HCT116 (cell line): ENCODE measurements around the gene PLA2G7. TPM values are rescaled to one million over a fixed set of nuclear protein-coding genes. Genes with fewer than 3 reads are reported as not detected.

Source experiments
- ATAC-seq: fragments of 200-7000 bp; cut with Tn5 transposase; 2 replicates; pipeline ENCODE4 v1.9.1; 2020; ENCODE audit warnings: mild to moderate bottlenecking, moderate library complexity
- Bru-seq: library from RNA; stranded (reverse); fragments of 400-500 nt; gene quantifications from one replicate; lab custom pipeline; 2021; lab: Mats Ljungman, UMichigan
- BruChase-seq, 2 experiments: library from RNA; stranded (reverse); fragments of 400-500 nt; gene quantifications; one replicate each; lab custom pipeline; 2021; lab: Mats Ljungman, UMichigan
- BruUV-seq: library from RNA; stranded (reverse); fragments of 400-500 nt; replicated peaks from 2 replicates; lab custom pipeline; 2021; lab: Mats Ljungman, UMichigan
- CTCF ChIA-PET: fragments of 300-600 bp; sonication (Branson Sonifier 250); formaldehyde crosslinking; loops from one replicate; lab custom pipeline; 2021; ENCODE audit warnings: antibody characterized with exemption; lab: Charles Lee
- POLR2A ChIA-PET: fragments of 300-600, 350-600 bp; sonication (Branson Sonifier 250); formaldehyde crosslinking; loops from one replicate; lab custom pipeline; 2021; ENCODE audit warnings: antibody characterized with exemption; lab: Charles Lee
- RAD21 ChIA-PET, 2 experiments: fragments of 300-600 bp; sonication (Branson Sonifier 250); formaldehyde crosslinking; loops; one replicate each; lab custom pipeline; 2023; ENCODE audit warnings: low total read pairs in 2 of 2; ENCODE audit not compliant: uncharacterized antibody in 2 of 2, unreplicated experiment in 2 of 2, low non-redundant PET in 1 of 2; lab: Charles Lee
- DNase-seq: peaks from one replicate; pipeline ENCODE4 v3.0.0-alpha.2; 2010; ENCODE audit warnings: low read depth, low spot score
- H2AFZ ChIP-seq: fragments of 200-600 bp; shearing (Covaris generic), sonication (generic); 2 replicates; pipeline ENCODE4 v1.6.1; 2017; ENCODE audit warnings: low read depth, mixed run types, mixed read lengths, antibody characterized with exemption, low read length; ENCODE audit not compliant: poor library complexity, severe bottlenecking
- H3K27ac ChIP-seq: 2 replicates; pipeline ENCODE4 v1.5.1; 2012; ENCODE audit warnings: low read depth, low read length
- H3K27me3 ChIP-seq: fragments of 200-600 bp; sonication (generic); 2 replicates; pipeline ENCODE4 v1.6.1; 2016; ENCODE audit warnings: mixed run types, low read length, mixed read lengths; ENCODE audit not compliant: insufficient read depth
- H3K36me3 ChIP-seq, 2 experiments: fragments of 200-500 bp in 1 of 2; fragments of 200-600 bp in 1 of 2; sonication (Bioruptor generic) in 1 of 2; sonication (generic) in 1 of 2; 2 replicates each; pipeline versions ENCODE4 v1.5.1 to v1.6.1; 2014 to 2016; ENCODE audit warnings: low read length in 2 of 2, inconsistent platforms in 1 of 2, mixed read lengths in 1 of 2, mixed run types in 1 of 2; ENCODE audit not compliant: insufficient read depth in 2 of 2, control insufficient read depth in 1 of 2
- H3K4me1 ChIP-seq, 2 experiments: fragments of 200-600 bp in 1 of 2; sonication (generic) in 1 of 2; 2 replicates each; pipeline versions ENCODE4 v1.5.1 to v1.6.1; 2012 to 2017; ENCODE audit warnings: low read length in 2 of 2, inconsistent platforms in 1 of 2, mild to moderate bottlenecking in 1 of 2, mixed read lengths in 1 of 2, mixed run types in 1 of 2, moderate library complexity in 1 of 2; ENCODE audit not compliant: insufficient read depth in 2 of 2, control insufficient read depth in 1 of 2
- H3K4me2 ChIP-seq: fragments of 200-600 bp; sonication (generic); 2 replicates; pipeline ENCODE4 v1.6.1; 2017; ENCODE audit warnings: mixed run types, low read length, mixed read lengths
- H3K4me3 ChIP-seq, 2 experiments: fragments of 200-600 bp in 1 of 2; sonication (generic) in 1 of 2; replicated peaks in 1 of 2; 2 replicates each; pipeline ENCODE4 v1.5.1; 2011 to 2016; ENCODE audit warnings: low read length in 2 of 2, control low read depth in 1 of 2, low read depth in 1 of 2, mild to moderate bottlenecking in 1 of 2, mixed read lengths in 1 of 2, mixed run types in 1 of 2
- H3K79me2 ChIP-seq: fragments of 200-600 bp; sonication (generic); 2 replicates; pipeline ENCODE4 v1.6.1; 2017; ENCODE audit warnings: mild to moderate bottlenecking, mixed run types, low read length, moderate library complexity, mixed read lengths; ENCODE audit not compliant: insufficient read depth
- H3K9ac ChIP-seq: fragments of 200-600 bp; sonication (generic); 2 replicates; pipeline ENCODE4 v1.6.1; 2016; ENCODE audit warnings: low read length, mixed read lengths
- H3K9me2 ChIP-seq: fragments of 200-600 bp; sonication (generic), shearing (Covaris generic); 2 replicates; pipeline ENCODE4 v1.6.1; 2017; ENCODE audit warnings: mixed run types, mild to moderate bottlenecking, moderate library complexity; ENCODE audit not compliant: insufficient read depth
- H3K9me3 ChIP-seq, 2 experiments: fragments of 200-500 bp in 1 of 2; fragments of 200-600 bp in 1 of 2; sonication (Bioruptor generic) in 1 of 2; sonication (generic) in 1 of 2; 2 replicates each; pipeline ENCODE4 v1.6.1; 2014 to 2017; ENCODE audit warnings: low read length in 2 of 2, mixed read lengths in 2 of 2, inconsistent platforms in 1 of 2, low read depth in 1 of 2, mild to moderate bottlenecking in 1 of 2, mixed run types in 1 of 2, moderate library complexity in 1 of 2; ENCODE audit not compliant: control insufficient read depth in 1 of 2, insufficient read depth in 1 of 2
- H4K20me1 ChIP-seq: fragments of 200-600 bp; sonication (generic), shearing (Covaris generic); 2 replicates; pipeline ENCODE4 v1.6.1; 2017; ENCODE audit warnings: mixed run types, mild to moderate bottlenecking, moderate library complexity; ENCODE audit not compliant: insufficient read depth
- CBX3 ChIP-seq: IDR thresholded peaks from 2 replicates; pipeline ENCODE4 v1.6.1; 2012; ENCODE audit warnings: low read depth
- CEBPB ChIP-seq: IDR thresholded peaks from 2 replicates; pipeline ENCODE4 v1.6.1; 2012; ENCODE audit warnings: low read depth
- ELF1 ChIP-seq: IDR thresholded peaks from 2 replicates; pipeline ENCODE4 v1.6.1; 2012; ENCODE audit warnings: low read depth, borderline replicate concordance
- EZH2 ChIP-seq: fragments of 200-600 bp; sonication (generic); IDR thresholded peaks from 2 replicates; pipeline ENCODE4 v1.6.1; 2017; ENCODE audit warnings: antibody characterized with exemption, mixed run types
- EZH2phosphoT487 ChIP-seq: fragments of 200-600 bp; IDR thresholded peaks from 2 replicates; pipeline ENCODE4 v1.6.1; 2018; ENCODE audit warnings: antibody characterized with exemption, borderline replicate concordance
- JUND ChIP-seq: IDR thresholded peaks from 2 replicates; pipeline ENCODE4 v1.6.1; 2012
- POLR2A ChIP-seq: IDR thresholded peaks from 2 replicates; pipeline ENCODE4 v1.7.0; 2011; ENCODE audit warnings: borderline replicate concordance; ENCODE audit not compliant: insufficient read depth, insufficient read length; ENCODE audit errors: extremely low read depth
- POLR2AphosphoS5 ChIP-seq: IDR thresholded peaks from 2 replicates; pipeline ENCODE4 v1.6.1; 2011; ENCODE audit warnings: mild to moderate bottlenecking, low read depth, low read length, moderate library complexity
- RAD21 ChIP-seq: IDR thresholded peaks from 2 replicates; pipeline ENCODE4 v1.6.1; 2012; ENCODE audit warnings: low read depth, mild to moderate bottlenecking
- REST ChIP-seq: IDR thresholded peaks from 2 replicates; pipeline ENCODE4 v1.6.1; 2012; ENCODE audit warnings: low read depth
- SIN3A ChIP-seq: IDR thresholded peaks from 2 replicates; pipeline ENCODE4 v1.6.1; 2012; ENCODE audit warnings: low read depth
- SRF ChIP-seq: IDR thresholded peaks from 2 replicates; pipeline ENCODE4 v1.6.1; 2012; ENCODE audit warnings: low read depth
- TCF7L2 ChIP-seq: IDR thresholded peaks from 2 replicates; pipeline ENCODE4 v1.7.0; 2011; ENCODE audit warnings: borderline replicate concordance, inconsistent platforms; ENCODE audit not compliant: insufficient read depth, insufficient read length; ENCODE audit errors: extremely low read depth
- ZFX ChIP-seq: fragments of 450-650 bp; IDR thresholded peaks from 2 replicates; pipeline ENCODE4 v1.6.1; 2017
- ZNF274 ChIP-seq: fragments of 200-500 bp; sonication (Bioruptor generic); IDR thresholded peaks from 2 replicates; pipeline ENCODE4 v1.6.1; 2014; ENCODE audit warnings: mild to moderate bottlenecking, low read depth, low read length, inconsistent platforms
- intact Hi-C: fragments of 100-400 bp; cut with micrococcal nuclease; formaldehyde crosslinking; loops from 2 replicates; pipeline ENCODE4 v1.10.0; 2022
- long read RNA-seq: library from polyadenylated mRNA; unstranded; transcript quantifications from one replicate; pipeline ENCODE4 v2.0.0, GENCODE V29; 2021; ENCODE audit not compliant: unreplicated experiment
- polyA plus RNA-seq: library from polyadenylated mRNA; unstranded; fragments of >200 nt; gene quantifications from 2 replicates; pipeline ENCODE4 v1.2.1, GENCODE V29; 2012; ENCODE audit warnings: missing spikeins
- total RNA-seq: library from RNA; stranded (reverse); gene quantifications from one replicate; pipeline ENCODE4 v1.2.1, GENCODE V29; 2021; ENCODE audit not compliant: unreplicated experiment

Gene PLA2G7
- 2.8 TPM for total RNA-seq
- polyA plus RNA-seq, result 1.1 and 1.8 TPM in 2 replicates
- Bru-seq, nascent RNA, result percentile 39 among the genes with signal in this experiment
- BruChase-seq, experiment 1, labeled RNA remaining after a 6-hour chase, result percentile 31 among the genes with signal in this experiment
- BruChase-seq, experiment 2, labeled RNA remaining after a 2-hour chase, result percentile 42 among the genes with signal in this experiment
- long read RNA-seq, partial matches to known transcripts, result 0 of 4 reads
- long read RNA-seq, other reads (novel, unspliced or antisense), result 4 of 4 reads

DNA sequence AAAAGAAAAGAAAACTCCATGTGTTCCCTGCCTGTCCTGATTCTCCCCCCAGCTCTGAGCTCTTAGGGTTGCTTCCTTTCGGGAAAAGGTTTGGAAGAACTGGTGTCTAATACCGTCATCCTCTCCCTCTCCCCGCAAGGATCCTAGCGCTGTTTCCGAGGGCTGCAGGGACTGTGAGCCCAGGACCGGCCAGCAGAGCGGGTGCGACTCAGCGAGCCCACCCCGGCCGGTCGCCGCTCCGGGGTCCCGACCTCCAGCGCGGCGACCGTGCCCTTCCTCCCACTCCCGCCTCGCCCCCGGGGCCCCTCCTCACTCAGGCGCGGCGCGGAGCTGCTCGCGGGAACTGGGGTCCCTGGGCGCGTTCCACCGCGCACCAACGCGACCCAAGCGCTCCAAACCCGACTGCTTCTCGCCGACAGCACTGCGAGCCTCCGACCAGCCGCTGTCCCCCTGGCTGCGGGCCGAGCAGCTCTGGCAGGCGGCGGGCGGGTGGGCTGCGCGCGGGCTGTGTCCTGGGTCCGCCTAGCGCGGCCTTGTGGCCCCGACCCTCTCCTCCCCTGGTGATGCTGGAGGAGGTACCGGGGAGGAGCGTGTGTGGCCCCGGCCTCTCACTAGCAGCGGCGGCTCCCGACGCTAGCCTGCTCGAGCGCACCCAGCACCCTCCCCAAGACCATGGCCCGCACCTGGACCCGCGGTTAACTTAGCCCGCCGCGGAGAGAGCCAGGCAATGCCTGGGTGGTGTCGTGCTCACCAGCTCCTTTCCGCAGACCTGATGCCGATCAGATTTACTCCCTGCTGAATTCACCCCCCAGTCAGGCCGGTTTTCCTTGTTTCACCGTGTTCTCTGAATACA is at the start of gene PLA2G7:
Gene PLA2G7, minus strand, starts transcription at position 509 of the 853 bp plus-strand sequence. CDS start 12,484 bp downstream, outside the sequence.
- Histone ChIP-seq H3K36me3 (no peaks in the 10 kb centered on the region), H3K27ac (peak within 1 kb of the TSS; percentile 43)

GRCh38 chr6:46784535-46784934 is 49.4 kb upstream of the PLA2G7 start:
- Histone ChIP-seq H3K36me3 (no peaks in the 10 kb centered on the region), H3K4me3 (no peak overlapping the region), H3K4me1 (no peaks in the 10 kb centered on the region), H2AFZ (no peak overlapping the region), H3K4me2 (no peak overlapping the region), H3K9ac (no peak overlapping the region), H3K27me3 (no peaks in the 10 kb centered on the region), H4K20me1 (no peaks in the 10 kb centered on the region), H3K9me2 (no peaks in the 10 kb centered on the region), H3K79me2 (no peaks in the 10 kb centered on the region), H3K27ac (no peak overlapping the region), H3K9me3 (no peaks in the 10 kb centered on the region)
- ChIA-PET RAD21 (no interaction called here), POLR2A (no interaction called here), CTCF (no interaction called here)
- DNase-seq (no peak), ATAC-seq (no peak)
- BruUV-seq, result no TSS peak
- intact Hi-C loops, result loop anchor here (5.0 kb wide), 2 partner anchors 263 to 562 kb away; no protein-coding TSS in a partner anchor
- no peak for TF ChIP-seq POLR2A
- no peak for TF ChIP-seq SRF
- TF ChIP-seq SIN3A, result no peak
- no peak for TF ChIP-seq ZFX
- no peak for TF ChIP-seq REST
- no peak for TF ChIP-seq POLR2AphosphoS5
- TF ChIP-seq RAD21, result no peak
- TF ChIP-seq CEBPB, result no peak
- TF ChIP-seq EZH2phosphoT487, result no peak
- no peak for TF ChIP-seq ELF1
- TF ChIP-seq JUND, result no peak
- no peak for TF ChIP-seq ZNF274
- no peak for TF ChIP-seq CBX3
- TF ChIP-seq EZH2, result no peak
- no peak for TF ChIP-seq TCF7L2

More for the DNA sequence above, at the start of gene PLA2G7:
- ATAC-seq, result peak; percentile 76
- H3K4me2 ChIP-seq, result peak within 1 kb of the TSS; percentile 98
- H3K79me2 ChIP-seq, result no peaks in the 10 kb centered on the region
- POLR2A ChIA-PET, result interaction anchor here (1.5 kb wide), 1 partner anchor 48 kb away, joined by 3 read pairs; no protein-coding TSS in a partner anchor
- H2AFZ ChIP-seq, result peak within 1 kb of the TSS; percentile 99
- intact Hi-C loops, result loop anchor here (10.0 kb wide), 1 partner anchor 310 kb away; the partner anchor contains the start of gene ADGRF1
- peak within 1 kb of the TSS; percentile 64 for H3K9ac ChIP-seq
- TF ChIP-seq POLR2AphosphoS5, result peak; percentile 22
- TF ChIP-seq ZFX, result peak; percentile 56
- no peak for TF ChIP-seq CBX3
- CTCF ChIA-PET, result interaction anchor here (0.6 kb wide), 1 partner anchor 22 kb away, joined by 3 read pairs; no protein-coding TSS in a partner anchor
- peaks cover 16 to 32% of the 10 kb centered on the region in 2 experiments for H3K4me1 ChIP-seq
- no peaks in the 10 kb centered on the region for H3K27me3 ChIP-seq
- BruUV-seq, result no TSS peak
- peak within 1 kb of the TSS; percentile 45 to 76 for H3K4me3 ChIP-seq
- H4K20me1 ChIP-seq, result no peaks in the 10 kb centered on the region
- RAD21 ChIA-PET, result interaction anchor here in 1 of 2 experiments (0.6 kb wide), 1 partner anchor 312 kb away, joined by 3 read pairs; no protein-coding TSS in a partner anchor
- H3K9me2 ChIP-seq, result no peaks in the 10 kb centered on the region
- H3K9me3 ChIP-seq, result no peaks in the 10 kb centered on the region
- DNase-seq, result no peak
